SKM-1 treated with dmso at 0.1 percent for 144 hours (cell line): ENCODE data around the gene ONECUT1.
"Not testable (repeated sequence)": the region's sequence is repeated elsewhere in the genome, so short reads cannot be mapped to it uniquely, and the experiment has no call there.

Experiments
- DNase-seq: peaks from one replicate; lab custom pipeline; 2025; ENCODE audit not compliant: unreplicated experiment; lab: John Stamatoyannopoulos, UW

The ONECUT1 gene

DNA sequence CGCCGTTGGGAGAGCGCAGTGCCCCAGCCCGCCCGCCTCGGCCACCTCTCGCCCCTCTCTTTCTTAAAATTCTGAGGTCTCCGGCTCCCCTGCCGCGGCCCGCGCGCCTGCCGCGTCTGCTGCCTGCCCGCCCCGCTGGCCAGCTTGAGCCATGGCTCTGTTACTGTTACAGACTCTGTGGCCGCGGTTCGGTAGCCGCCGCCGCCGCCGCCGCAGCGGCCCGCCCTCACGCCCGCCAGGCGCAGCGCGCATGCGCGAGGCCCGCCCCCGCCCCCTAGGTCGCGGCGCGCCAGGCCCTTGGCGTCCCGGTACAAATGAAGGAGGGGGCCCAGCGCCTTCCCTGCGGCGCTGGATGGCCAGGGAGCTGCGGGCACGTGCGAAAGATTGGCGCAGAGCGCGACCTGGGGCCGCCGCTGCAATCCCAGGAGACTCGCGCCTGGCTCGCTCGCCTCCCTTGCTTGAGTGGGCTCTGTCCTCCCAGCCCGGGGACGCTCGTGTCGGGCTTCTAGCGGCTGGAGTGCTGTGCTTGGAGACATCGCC is at the start of gene ONECUT1:
Gene ONECUT1, minus strand, starts transcription at position 168 of the 540 bp plus-strand sequence. CDS start 452 bp downstream, outside the sequence.
- DNase-seq, result peak; percentile 54

DNA sequence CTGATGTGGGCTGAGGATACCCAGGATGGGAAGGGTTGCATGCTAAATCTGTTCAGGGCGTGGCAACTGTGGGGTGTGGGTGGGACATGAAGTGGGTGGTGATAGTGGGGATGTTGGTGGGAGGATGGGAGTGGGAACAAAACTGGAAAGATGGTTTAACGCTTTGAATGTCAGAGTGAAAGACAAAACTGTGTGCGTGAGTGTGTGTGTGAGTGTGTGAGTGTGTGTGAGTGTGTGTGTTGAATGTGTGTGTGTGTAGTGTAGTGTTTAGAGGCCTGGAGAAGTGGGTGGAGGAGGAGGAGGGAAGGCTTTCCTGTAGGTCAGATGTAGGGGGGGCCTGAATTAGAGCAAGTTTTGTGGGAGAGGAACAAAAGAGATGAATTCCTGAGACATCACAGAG is 44.2 kb upstream of the ONECUT1 start:
- DNase-seq, result no peak

- DNase-seq, result not testable (repeated sequence)
These were observed 34.2 kb upstream of the ONECUT1 start for GRCh38 chr15:52824169-52824942.

- DNase-seq, result no peak
These were observed 32.3 kb upstream of the ONECUT1 start for GRCh38 chr15:52822475-52822874.

GRCh38 chr15:52819253-52819652 is 29.1 kb upstream of the ONECUT1 start:
- DNase-seq, result no peak

- DNase-seq, result not testable (repeated sequence)
These were observed 25.8 kb upstream of the ONECUT1 start for GRCh38 chr15:52815899-52816298.

GRCh38 chr15:52808996-52809395 is 18.9 kb upstream of the ONECUT1 start:
- no peak for DNase-seq

DNA sequence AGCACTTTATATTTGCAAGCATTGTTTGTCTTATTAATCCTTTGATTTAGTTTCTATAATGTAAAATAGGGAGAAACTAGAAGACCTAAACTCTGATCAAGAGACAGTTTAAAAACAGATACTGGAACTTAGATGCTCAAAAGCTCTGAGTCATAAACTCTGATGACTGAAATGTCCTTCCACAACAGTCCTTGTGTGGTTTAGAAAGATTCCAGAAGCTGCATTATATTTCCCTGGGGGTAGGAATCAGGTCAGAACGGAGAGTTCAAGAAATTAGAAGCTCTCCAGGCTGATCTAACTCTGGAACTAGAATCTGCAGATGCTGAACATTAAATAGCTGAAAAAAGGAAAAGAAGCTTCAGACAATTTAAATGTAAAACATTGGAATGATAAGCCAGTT is 18.3 kb upstream of the ONECUT1 start:
- DNase-seq, result no peak

DNA sequence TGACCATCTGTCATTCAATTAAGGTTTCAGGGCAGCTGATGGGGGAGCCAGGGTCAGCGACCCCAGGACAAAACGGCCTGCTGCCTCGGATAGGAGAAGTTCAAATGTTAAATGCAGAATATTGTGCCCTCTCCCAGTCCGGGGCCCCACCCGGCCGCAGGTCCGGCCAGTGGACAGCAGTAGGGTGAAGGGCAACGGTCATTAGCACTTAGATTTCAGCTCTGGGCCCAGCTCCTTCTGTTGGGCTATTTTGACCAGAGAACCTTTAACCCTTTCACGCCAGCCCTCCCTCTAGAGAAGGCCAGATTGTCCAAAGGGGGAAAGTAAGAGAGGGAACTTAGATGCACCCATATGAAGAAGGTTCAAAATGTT is 16.1 kb upstream of the ONECUT1 start:
- no peak for DNase-seq

DNA sequence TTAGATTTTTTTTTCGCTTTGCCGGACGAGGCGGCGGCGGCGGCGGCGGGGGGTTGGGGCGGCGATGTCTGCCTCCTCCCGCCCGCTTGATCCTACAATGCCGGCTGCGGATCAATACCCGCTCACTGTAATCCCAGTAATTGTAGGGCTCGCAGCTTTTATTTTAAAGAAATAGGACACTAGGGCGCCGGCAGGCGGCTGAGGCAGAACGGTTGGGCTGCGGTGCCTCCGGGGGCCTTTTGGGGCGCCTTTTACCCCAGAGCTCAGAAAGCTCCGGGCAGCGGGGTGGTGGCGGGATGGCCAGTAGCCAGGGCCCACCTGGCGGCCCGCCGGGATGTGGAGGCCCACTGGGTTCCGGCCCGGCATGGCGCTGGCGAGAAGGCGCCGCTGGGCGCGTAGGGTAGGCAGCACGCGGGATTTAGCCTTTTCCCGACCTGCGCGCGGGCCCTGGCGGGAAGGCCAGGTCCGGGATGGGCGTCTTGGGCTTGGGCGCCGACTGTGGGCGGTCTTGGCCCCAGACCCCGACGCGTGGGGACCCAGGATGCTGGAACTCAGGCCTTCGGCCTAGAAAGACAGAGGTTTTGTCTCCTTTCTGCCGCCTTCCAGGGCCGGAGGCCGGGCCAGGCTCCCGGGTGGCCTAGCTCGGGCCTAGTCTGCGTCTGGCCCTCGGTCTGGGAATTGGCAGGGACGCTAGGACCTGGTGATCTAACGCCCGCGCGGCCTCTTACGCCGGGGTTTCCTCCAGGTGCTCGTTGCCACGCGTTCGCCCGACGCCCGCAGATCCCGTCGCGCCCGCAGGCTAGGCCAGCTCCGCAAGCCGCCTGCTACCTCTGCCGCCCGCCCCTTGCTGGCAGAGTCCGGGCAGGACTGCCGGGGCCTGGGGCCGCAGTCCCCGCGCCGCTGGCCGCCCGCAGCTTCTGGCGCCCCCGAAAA is 15.5 kb upstream of the ONECUT1 start:
- no peak for DNase-seq

DNA sequence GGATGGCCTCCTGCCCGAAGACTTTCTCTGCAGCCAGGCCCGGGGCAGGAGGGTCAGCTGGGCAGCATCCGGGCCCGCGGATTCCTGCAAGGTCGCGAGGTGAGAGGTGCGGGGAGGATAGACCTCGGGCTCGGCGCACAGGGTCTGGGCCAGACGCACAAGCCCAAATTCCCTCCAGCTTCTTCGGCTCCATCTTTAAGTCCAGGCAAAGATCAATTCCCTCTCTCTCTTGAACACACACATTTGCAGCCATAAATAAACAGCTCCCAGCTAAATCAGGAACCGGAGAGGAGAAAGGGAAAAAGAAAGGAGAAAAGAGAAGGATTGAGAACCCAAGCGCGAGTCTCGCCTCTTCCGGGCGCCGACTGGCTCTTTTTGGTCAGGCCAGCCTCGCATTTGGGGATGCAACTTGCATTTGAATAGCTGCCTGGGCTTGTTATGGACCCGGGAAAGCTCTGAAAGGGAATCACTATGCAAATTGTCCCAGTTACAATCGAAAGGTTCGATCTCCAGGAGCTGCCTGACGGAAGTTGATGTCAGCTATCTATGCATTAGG is 14.5 kb upstream of the ONECUT1 start:
- DNase-seq, result no peak

DNA sequence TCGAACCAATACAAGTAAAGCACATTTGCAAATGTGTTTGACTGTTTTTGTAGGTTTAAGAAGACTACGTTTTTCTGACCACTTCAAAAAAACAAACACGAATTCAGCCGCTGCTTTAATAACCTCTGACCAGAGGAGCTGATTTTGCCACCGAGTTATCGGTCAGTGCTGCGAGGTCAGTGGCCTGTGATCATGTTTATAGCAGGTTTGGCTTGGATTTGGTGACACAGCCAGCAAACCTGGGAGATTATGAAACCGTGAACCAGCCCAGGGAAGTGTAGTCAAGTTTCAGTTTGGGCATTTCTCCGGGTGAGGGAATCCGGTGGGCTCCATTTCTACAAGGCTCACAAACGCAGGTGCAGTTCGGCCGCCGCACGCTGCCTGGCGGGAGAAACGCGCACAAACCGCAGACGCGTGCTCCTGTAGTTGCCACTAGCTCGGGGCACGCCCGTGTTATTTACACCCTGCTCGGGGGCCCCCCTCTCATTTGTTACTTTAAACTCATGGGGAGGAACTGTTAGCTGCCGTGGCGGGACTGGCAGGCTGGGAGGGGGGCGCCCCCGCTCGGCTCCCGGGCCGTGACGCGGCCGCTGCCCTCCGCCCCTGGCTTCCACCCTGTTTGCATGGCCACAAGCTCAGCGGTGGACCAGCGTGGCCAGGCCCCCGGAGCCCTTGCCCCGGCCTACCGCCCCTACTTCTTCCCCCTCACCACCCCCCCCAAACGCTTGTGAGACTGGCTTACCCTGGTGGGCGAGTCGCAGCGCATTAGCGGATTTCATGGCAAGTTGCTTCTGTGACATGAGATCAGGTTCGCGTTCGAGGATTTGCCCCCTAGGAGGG is 13.6 kb upstream of the ONECUT1 start:
- no peak for DNase-seq

GRCh38 chr15:52803108-52803466 is 13.0 kb upstream of the ONECUT1 start:
- DNase-seq, result no peak

DNA sequence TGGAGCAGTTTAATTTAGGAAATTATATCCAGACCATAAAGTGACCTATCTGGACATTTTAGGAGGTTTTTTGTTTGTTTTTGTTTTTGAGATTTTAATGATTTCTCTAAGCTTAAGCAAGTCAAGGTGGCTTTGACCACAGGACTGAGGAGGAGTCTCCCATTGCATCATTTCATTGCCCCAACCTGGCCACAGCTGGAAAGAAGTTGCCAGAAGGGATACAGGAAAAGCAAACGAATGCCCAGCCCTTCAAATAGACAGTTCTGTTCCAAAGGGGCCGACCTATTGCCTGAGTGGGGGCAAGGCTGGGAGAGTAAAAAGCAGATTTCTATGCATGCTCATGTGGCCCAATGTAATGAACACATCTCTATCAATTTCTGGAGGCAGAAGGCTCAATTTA is 12.0 kb upstream of the ONECUT1 start:
- DNase-seq, result no peak

DNA sequence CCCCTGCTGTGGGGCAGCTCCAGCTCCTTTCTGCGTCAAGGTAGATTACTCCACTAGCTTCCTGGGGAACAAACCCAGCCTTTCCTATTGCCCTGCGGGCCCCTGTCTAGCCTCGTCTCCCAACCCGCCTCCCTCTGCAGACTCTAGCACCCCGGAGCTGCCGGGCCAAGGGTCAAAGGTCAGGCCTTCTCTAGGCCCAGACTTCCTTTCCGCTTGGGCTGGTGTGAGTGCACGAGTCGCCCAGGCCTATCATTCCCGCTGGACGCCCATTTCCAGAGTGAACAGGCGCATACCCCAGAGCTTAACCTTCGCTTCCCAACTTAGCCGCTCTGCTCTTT is 11.6 kb upstream of the ONECUT1 start:
- DNase-seq, result no peak

GRCh38 chr15:52800828-52801747 is 11.0 kb upstream of the ONECUT1 start:
- DNase-seq, result no peak

DNA sequence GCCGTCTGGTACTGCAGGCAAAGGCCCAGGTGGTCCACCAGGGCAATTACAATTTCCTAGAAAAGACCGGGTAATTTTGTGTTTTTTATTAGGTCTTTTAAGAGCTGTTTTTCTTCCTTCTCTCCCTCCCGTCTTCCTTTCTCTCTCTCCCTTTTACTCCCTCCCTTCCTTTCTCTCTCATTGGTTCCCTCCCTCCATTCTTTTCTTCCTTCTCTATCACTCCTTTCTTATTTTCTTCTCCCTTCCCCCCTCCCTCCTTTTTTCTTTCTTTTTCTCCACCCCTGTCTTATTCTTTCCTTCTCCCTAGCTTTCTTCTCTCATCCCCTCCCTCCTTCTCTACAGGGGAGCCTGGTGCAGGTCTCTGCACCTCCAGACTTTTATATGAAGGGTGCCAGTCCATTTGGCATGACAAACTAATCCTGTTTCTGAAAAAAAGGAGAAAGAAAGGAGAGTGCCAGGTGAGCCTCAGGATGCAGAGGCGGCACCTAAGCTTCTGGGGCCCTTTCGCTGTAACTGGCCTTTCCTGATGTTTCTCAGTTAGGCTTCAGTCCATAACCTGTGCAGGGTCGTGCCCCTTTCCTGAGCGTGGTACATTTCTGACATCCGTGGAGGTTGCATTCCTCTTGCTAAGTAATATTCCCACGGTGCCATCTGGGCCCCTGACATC is 9.1 kb upstream of the ONECUT1 start:
- no peak for DNase-seq

- DNase-seq, result no peak
These were observed 8.5 kb upstream of the ONECUT1 start for GRCh38 chr15:52798529-52799101.
